GM21515 (cell line): Measurements from ENCODE around the gene DNAJC10.
"Not testable (repeated sequence)": the region's sequence is repeated elsewhere in the genome, so short reads cannot be mapped to it uniquely, and the experiment has no call there.

Source experiments
- ATAC-seq: cut with Tn5 transposase; IDR thresholded peaks from one replicate; pipeline ENCODE4 v1.9.1; 2021; ENCODE audit not compliant: unreplicated experiment

The DNAJC10 gene

GRCh38 chr2:182724656-182725055 lies 8.6 kb downstream of the DNAJC10 start:
- no peak for ATAC-seq

- no peak for ATAC-seq
These were observed 10.4 kb downstream of the DNAJC10 start for GRCh38 chr2:182726473-182726872.

- no peak for ATAC-seq
These were observed 12.0 kb downstream of the DNAJC10 start for GRCh38 chr2:182728014-182728413.

- ATAC-seq, result no peak
These were observed 13.8 kb downstream of the DNAJC10 start for GRCh38 chr2:182729710-182730339.

GRCh38 chr2:182730486-182730885 lies 14.4 kb downstream of the DNAJC10 start:
- ATAC-seq, result no peak

GRCh38 chr2:182732736-182733135 lies 16.7 kb downstream of the DNAJC10 start:
- no peak for ATAC-seq

GRCh38 chr2:182733572-182733971 lies 17.5 kb downstream of the DNAJC10 start:
- ATAC-seq, result no peak

GRCh38 chr2:182736856-182737255 lies 20.8 kb downstream of the DNAJC10 start:
- not testable (repeated sequence) for ATAC-seq

GRCh38 chr2:182740701-182741100 lies 24.6 kb downstream of the DNAJC10 start:
- no peak for ATAC-seq

- ATAC-seq, result no peak
These were observed 25.6 kb downstream of the DNAJC10 start for GRCh38 chr2:182741620-182742019.

- ATAC-seq, result no peak
These were observed 28.4 kb downstream of the DNAJC10 start for GRCh38 chr2:182744490-182744889.

GRCh38 chr2:182745061-182745460 lies 29.0 kb downstream of the DNAJC10 start:
- no peak for ATAC-seq

GRCh38 chr2:182745894-182746293 lies 29.8 kb downstream of the DNAJC10 start:
- not testable (repeated sequence) for ATAC-seq

- no peak for ATAC-seq
These were observed 38.2 kb downstream of the DNAJC10 start for GRCh38 chr2:182754231-182754630.

- no peak for ATAC-seq
These were observed 42.3 kb downstream of the DNAJC10 start for GRCh38 chr2:182758379-182758778.

GRCh38 chr2:182761903-182762302 lies 45.8 kb downstream of the DNAJC10 start:
- no peak for ATAC-seq

- ATAC-seq, result no peak
These were observed 47.4 kb downstream of the DNAJC10 start for GRCh38 chr2:182763311-182763912.

GRCh38 chr2:182766626-182767025 lies 50.6 kb downstream of the DNAJC10 start:
- no peak for ATAC-seq

GRCh38 chr2:182767578-182767977 lies 51.5 kb downstream of the DNAJC10 start:
- ATAC-seq, result no peak

- ATAC-seq, result not testable (repeated sequence)
These were observed 52.9 kb downstream of the DNAJC10 start for GRCh38 chr2:182768950-182769349.

GRCh38 chr2:182779323-182779722 lies 63.3 kb downstream of the DNAJC10 start:
- ATAC-seq, result no peak

- ATAC-seq, result not testable (repeated sequence)
These were observed 65.0 kb downstream of the DNAJC10 start for GRCh38 chr2:182781099-182781498.

- ATAC-seq, result not testable (repeated sequence)
These were observed 66.6 kb downstream of the DNAJC10 start for GRCh38 chr2:182782686-182783085.
